Heart right ventricle (tissue), 16 donors: ENCODE measurements around the gene USP3. TPM values are rescaled to one million over a fixed set of nuclear protein-coding genes. Genes with fewer than 3 reads are reported as not detected.
A peak's percentile ranks its signal among the peaks of the same experiment; 100 is the strongest.

Experiments used
- ATAC-seq, 8 donors: fragments of 200-7000 bp; cut with Tn5 transposase; one replicate each; pipeline ENCODE4 v1.9.1; 2020; ENCODE audit warnings: mild to moderate bottlenecking in 8 of 8, moderate library complexity in 8 of 8, moderate number of reproducible peaks in 1 of 8
- DNase-seq, 2 donors: peaks; one replicate each; pipeline ENCODE4 v3.0.0-alpha.2; 2020
- H3K27ac ChIP-seq, 10 donors: fragments of 200-600 bp; sonication (generic) in 2 of 10; one replicate each; pipeline versions ENCODE4 v1.5.0 to v1.8.0; 2020 to 2022; ENCODE audit warnings: mild to moderate bottlenecking in 3 of 10
- H3K27me3 ChIP-seq, 7 donors: fragments of 200-600 bp; one replicate each; pipeline ENCODE4 v1.8.0; 2021 to 2022; ENCODE audit warnings: mild to moderate bottlenecking in 2 of 7
- H3K36me3 ChIP-seq, 9 donors: fragments of 200-600 bp; sonication (generic) in 1 of 9; one replicate each; pipeline versions ENCODE4 v1.5.0 to v1.8.0; 2020 to 2022; ENCODE audit warnings: mild to moderate bottlenecking in 2 of 9
- H3K4me1 ChIP-seq, 9 donors: fragments of 200-600 bp; sonication (generic) in 1 of 9; one replicate each; pipeline versions ENCODE4 v1.5.0 to v1.8.0; 2020 to 2022; ENCODE audit warnings: mild to moderate bottlenecking in 4 of 9
- H3K4me3 ChIP-seq, 10 donors: fragments of 200-600 bp; sonication (generic) in 2 of 10; one replicate each; pipeline versions ENCODE4 v1.5.0 to v1.8.0; 2020 to 2022; ENCODE audit warnings: mild to moderate bottlenecking in 7 of 10, moderate library complexity in 2 of 10
- H3K9me3 ChIP-seq, 11 donors: fragments of 200-600 bp in 10 of 11; sonication (generic) in 2 of 11; one replicate each; pipeline versions ENCODE4 v1.5.0 to v1.8.0; 2013 to 2022; ENCODE audit warnings: mild to moderate bottlenecking in 2 of 11, control low read depth in 1 of 11, moderate library complexity in 1 of 11
- CTCF ChIP-seq, 9 donors: fragments of 200-600 bp; sonication (generic) in 2 of 9; IDR thresholded peaks; one replicate each; pipeline versions ENCODE4 v1.5.0 to v1.8.0; 2021 to 2022; ENCODE audit warnings: antibody characterized with exemption in 9 of 9, mild to moderate bottlenecking in 5 of 9, moderate library complexity in 1 of 9
- WGBS, 2 donors: extraction: QIAGEN DNeasy Blood & Tissue Kit; methylation state at CpG; one replicate each; pipeline ENCODE4 v1.1.7; 2013; ENCODE audit warnings: inconsistent platforms in 1 of 2; 5-methylcytosine and 5-hydroxymethylcytosine counted together
- intact Hi-C, 10 donors: fragments of 100-400 bp; cut with DNase I; formaldehyde crosslinking; loops; one replicate each; pipeline versions ENCODE4 v1.11.1 to v1.14.2; 2022
- polyA plus RNA-seq, 2 donors: library from polyadenylated mRNA; stranded (reverse); fragments of 200-250 nt; gene quantifications; one replicate each; pipeline ENCODE4 v1.2.3, GENCODE V29; 2013
- total RNA-seq, 10 donors: library from RNA; stranded (reverse); fragmentation: NEBNext Ultra II Directional in 3 of 10; extraction: Animal tissue kit (Norgen Biotek cat#: 25700) in 3 of 10; gene quantifications; one replicate each; pipeline versions ENCODE4 v1.2.1 to v1.2.4, GENCODE V29; 2021 to 2023
- donor health status: Arrhythmogenic right ventricular cardiomyopathy.
- donor health status: ischemic (EF 13 %, LVEDD 7.1; RV severe dilation, severe dysfunction).
- donor health status: healthy with polysubstance abuse.
- donor health status: DM: no; HTN: yes; CAD: no.
- donor health status: DM: no; HTN: no; CAD: no.
- donor health status: ischemic (EF 25% LVEDD 6.9; RV normal size, moderate dysfunction).
- donor health status: ischemic (EF 25% LVEDD 5.7; RV mildly dilated, moderate dysfunction).
- donor health status: healthy.
- donor health status: DM: yes; HTN: yes; CAD: no.
- donor health status: Ischemic cardiomyopathy.
- donor health status: ischemic (EF 35%, LVEDD 5.7; RV mildly dilated, moderate dysfunction).
- donor health status: nonischemic (EF 11% LVEDD 7.7; RV severe dilation, severe dysfunction).
- donor health status: DM: yes; HTN: yes; CAD: no.
- donor health status: PGD.
- donor health status: ischemic (EF 29% LVEDD 5.4; RV normal size, mild dysfunction).
- donor health status: nonischemic (EF 23%, LVEDD 6.1; RV moderate dilation, normal function).

USP3 gene
- total and polyA plus RNA-seq, 12 donors, result 8.4 to 23.7 (median 16.6) TPM

- 86 to 89% methylated on average over 3 of the region's 3 CpGs for WGBS, 2 donors
- Histone ChIP-seq H3K27ac (no peak overlapping the region), H3K4me3 (no peak overlapping the region), H3K36me3 (no peaks in the 10 kb centered on the region), H3K27me3 (no peaks in the 10 kb centered on the region), H3K4me1 (peaks cover 3 to 98% (median 60%) of the 10 kb centered on the region in 9 donors), H3K9me3 (no peaks in the 10 kb centered on the region)
- ATAC-seq, result no peak
- DNase-seq, result no peak
- no peak for TF ChIP-seq CTCF (IDR thresholded peaks at IDR 0.05)
- intact Hi-C loops, result loop anchor here in 1 of 10 donors (5.0 kb wide), 1 partner anchor 34 kb away; no protein-coding TSS in a partner anchor
These were observed 9.3 kb downstream of the USP3 start for GRCh38 chr15:63513728-63514127.

GRCh38 chr15:63514531-63514943 is 10.1 kb downstream of the USP3 start:
- ATAC-seq (peak in 1 of 8 donors; percentile 41), DNase-seq (no peak)
- no peaks in the 10 kb centered on the region for H3K9me3 ChIP-seq
- 43 to 55% methylated on average over 1 of the region's 1 CpG for WGBS, 2 donors
- peak overlapping the region in 1 of 10 donors; percentile 7 for H3K27ac ChIP-seq
- H3K36me3 ChIP-seq, result no peaks in the 10 kb centered on the region
- intact Hi-C loops, result loop anchor here in 1 of 10 donors (5.0 kb wide), 1 partner anchor 33 kb away; no protein-coding TSS in a partner anchor
- H3K4me1 ChIP-seq, result peaks cover 3 to 97% (median 61%) of the 10 kb centered on the region in 9 donors
- TF ChIP-seq CTCF (IDR thresholded peaks at IDR 0.05), result no peak
- H3K4me3 ChIP-seq, result no peak overlapping the region
- H3K27me3 ChIP-seq, result no peaks in the 10 kb centered on the region

- peaks cover 0 to 87% (median 63%) of the 10 kb centered on the region in 9 donors for H3K4me1 ChIP-seq
These were observed 12.8 kb downstream of the USP3 start for GRCh38 chr15:63517202-63517601.

GRCh38 chr15:63517628-63518027 is 13.2 kb downstream of the USP3 start:
- H3K27me3 ChIP-seq, result no peaks in the 10 kb centered on the region
- H3K36me3 ChIP-seq, result no peaks in the 10 kb centered on the region
- 85 to 91% methylated on average over 1 of the region's 1 CpG for WGBS, 2 donors
- DNase-seq (no peak), ATAC-seq (no peak)
- no peaks in the 10 kb centered on the region for H3K9me3 ChIP-seq
- intact Hi-C loops, result no loop called here
- H3K27ac ChIP-seq, result peak overlapping the region in 1 of 10 donors; percentile 21
- no peak for TF ChIP-seq CTCF (IDR thresholded peaks at IDR 0.05)
- H3K4me1 ChIP-seq, result peaks cover 0 to 87% (median 67%) of the 10 kb centered on the region in 9 donors
- no peak overlapping the region for H3K4me3 ChIP-seq

More at GRCh38 chr15:63517202-63517601, 12.8 kb downstream of the USP3 start:
- Histone ChIP-seq H3K36me3 (no peaks in the 10 kb centered on the region), H3K9me3 (no peaks in the 10 kb centered on the region), H3K27ac (peak overlapping the region in 1 of 10 donors; percentile 21), H3K4me3 (no peak overlapping the region), H3K27me3 (no peaks in the 10 kb centered on the region)
- no peak for DNase-seq
- TF ChIP-seq CTCF (IDR thresholded peaks at IDR 0.05), result no peak
- intact Hi-C loops, result no loop called here
- ATAC-seq, result no peak
